22Rv1 (cell line): ENCODE results near the gene ACAT1.

Source experiments
- ZFX ChIP-seq: fragments of 450-650 bp; IDR thresholded peaks from 2 replicates; pipeline ENCODE4 v1.6.1; 2017; ENCODE audit warnings: antibody characterized with exemption, borderline replicate concordance
- TF ChIP-seq, protein P1 (sequence below): fragments of 450-650 bp; IDR thresholded peaks from 2 replicates; pipeline ENCODE4 v1.5.1; 2017; ENCODE audit warnings: mild to moderate bottlenecking

DNA sequence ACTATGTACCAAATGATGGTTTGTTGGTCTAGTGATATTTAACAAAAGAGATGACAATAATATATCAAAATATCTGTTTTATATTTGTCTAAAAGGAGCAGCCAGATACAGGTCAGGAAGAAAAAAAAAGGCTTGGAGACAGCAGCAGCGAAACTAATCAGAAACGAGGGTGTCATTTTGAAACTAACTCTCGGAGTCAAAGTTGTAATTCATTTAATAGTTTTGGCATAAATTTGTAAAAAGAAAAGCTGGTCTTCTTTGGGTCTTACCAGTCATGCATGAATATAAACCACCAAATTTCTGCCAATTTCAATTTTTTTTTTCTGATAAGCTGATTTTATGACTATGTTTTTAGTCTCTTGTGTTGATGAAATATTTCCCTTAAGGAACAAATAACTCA lies 75.5 kb downstream of the ACAT1 start:
- TF ChIP-seq, protein P1, sequence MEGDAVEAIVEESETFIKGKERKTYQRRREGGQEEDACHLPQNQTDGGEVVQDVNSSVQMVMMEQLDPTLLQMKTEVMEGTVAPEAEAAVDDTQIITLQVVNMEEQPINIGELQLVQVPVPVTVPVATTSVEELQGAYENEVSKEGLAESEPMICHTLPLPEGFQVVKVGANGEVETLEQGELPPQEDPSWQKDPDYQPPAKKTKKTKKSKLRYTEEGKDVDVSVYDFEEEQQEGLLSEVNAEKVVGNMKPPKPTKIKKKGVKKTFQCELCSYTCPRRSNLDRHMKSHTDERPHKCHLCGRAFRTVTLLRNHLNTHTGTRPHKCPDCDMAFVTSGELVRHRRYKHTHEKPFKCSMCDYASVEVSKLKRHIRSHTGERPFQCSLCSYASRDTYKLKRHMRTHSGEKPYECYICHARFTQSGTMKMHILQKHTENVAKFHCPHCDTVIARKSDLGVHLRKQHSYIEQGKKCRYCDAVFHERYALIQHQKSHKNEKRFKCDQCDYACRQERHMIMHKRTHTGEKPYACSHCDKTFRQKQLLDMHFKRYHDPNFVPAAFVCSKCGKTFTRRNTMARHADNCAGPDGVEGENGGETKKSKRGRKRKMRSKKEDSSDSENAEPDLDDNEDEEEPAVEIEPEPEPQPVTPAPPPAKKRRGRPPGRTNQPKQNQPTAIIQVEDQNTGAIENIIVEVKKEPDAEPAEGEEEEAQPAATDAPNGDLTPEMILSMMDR: no peak
- TF ChIP-seq ZFX: no peak
